ENCODE measurements around the gene PSMA5. TPM values are rescaled to one million over a fixed set of nuclear protein-coding genes. Genes with fewer than 3 reads are reported as not detected.

PSMA5 gene
- total RNA-seq, 6 donors from 2014 or later, result 15.2 to 69.5 (median 29.8) TPM

DNA sequence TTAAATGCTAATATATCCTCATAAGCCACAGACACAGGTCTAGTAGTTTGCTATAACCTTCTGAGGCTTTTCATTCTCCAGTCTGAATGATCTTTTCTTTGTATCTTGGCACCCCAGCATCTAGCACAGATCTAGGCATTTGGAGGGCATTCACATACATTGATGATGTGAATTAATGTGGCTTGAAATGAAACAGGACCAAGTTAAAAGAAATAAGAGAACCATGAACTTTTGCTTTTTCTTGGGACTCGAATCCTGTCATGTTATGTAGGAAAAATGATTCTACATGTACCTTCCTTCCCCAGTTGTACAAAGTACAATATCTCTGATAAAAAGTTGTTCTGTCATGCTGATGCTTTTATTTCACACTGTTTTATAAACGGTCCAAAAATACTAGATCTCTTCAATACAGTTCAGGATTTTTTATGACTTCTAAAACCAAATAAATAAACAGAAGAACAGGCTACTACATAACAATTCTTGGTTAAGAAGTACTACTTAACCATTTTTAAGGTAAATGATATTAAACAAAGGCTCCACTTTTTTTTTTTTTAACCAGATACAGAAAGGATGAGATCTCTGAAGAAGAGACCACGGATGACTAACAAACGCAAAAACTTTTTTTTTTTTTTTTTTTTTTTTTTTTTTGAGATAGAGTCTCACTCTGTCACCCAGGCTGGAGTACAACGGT lies 31.5 kb downstream of the PSMA5 start:
- no peaks in the 10 kb centered on the region for H3K9me3 ChIP-seq
- ATAC-seq (ENCODE audit: low FRiP score in 2 of 2), result no peak
- no peaks in the 10 kb centered on the region for H3K27me3 ChIP-seq
- H3K36me3 ChIP-seq, result no peaks in the 10 kb centered on the region
- WGBS, 2 donors, result 61 to 66% methylated on average over 5 of the region's 5 CpGs
- DNase-seq, result no peak
- peak overlapping the region; percentile 81 to 92 (median 83) for H3K27ac ChIP-seq
- H3K4me3 ChIP-seq, result peak overlapping the region in 1 of 4 donors; percentile 6
- TF ChIP-seq EP300 (IDR thresholded peaks at IDR 0.05) (no peak), POLR2A (IDR thresholded peaks at IDR 0.05) (no peak), POLR2AphosphoS5 (IDR thresholded peaks at IDR 0.05) (no peak)
- TF ChIP-seq, protein P1, sequence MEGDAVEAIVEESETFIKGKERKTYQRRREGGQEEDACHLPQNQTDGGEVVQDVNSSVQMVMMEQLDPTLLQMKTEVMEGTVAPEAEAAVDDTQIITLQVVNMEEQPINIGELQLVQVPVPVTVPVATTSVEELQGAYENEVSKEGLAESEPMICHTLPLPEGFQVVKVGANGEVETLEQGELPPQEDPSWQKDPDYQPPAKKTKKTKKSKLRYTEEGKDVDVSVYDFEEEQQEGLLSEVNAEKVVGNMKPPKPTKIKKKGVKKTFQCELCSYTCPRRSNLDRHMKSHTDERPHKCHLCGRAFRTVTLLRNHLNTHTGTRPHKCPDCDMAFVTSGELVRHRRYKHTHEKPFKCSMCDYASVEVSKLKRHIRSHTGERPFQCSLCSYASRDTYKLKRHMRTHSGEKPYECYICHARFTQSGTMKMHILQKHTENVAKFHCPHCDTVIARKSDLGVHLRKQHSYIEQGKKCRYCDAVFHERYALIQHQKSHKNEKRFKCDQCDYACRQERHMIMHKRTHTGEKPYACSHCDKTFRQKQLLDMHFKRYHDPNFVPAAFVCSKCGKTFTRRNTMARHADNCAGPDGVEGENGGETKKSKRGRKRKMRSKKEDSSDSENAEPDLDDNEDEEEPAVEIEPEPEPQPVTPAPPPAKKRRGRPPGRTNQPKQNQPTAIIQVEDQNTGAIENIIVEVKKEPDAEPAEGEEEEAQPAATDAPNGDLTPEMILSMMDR (IDR thresholded peaks at IDR 0.05), result no peak
- H3K4me1 ChIP-seq, result peaks cover 65 to 81% (median 71%) of the 10 kb centered on the region in 4 donors

DNA sequence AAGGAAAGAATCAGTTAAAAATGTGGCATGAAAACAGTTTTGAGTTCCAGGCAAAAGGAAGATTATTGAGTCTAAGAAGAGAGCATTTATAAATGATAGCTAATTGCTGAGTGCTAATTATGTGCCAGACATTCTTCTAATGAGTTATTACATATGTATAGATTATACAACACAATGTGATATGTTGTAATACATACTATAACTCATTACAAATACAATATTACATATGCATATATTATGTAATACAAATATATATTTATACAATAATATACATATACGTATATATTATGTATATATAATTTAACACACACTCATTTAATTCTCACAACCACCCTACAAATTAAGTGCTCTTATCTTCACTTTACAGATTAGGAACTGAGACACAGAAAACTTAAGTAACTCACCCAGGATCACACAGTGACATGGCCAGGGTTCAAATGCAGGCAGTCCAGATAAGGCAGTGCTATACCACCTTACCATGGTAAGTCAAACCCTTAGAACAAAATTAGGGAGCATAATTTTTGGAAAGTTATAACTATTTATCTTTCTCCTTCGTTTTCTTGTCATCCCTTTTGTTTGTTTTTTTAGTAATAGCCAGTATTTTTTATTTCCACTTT lies 32.5 kb downstream of the PSMA5 start:
- WGBS, 2 donors, result 27 to 30% methylated on average over 2 of the region's 2 CpGs
- Histone ChIP-seq H3K27me3 (no peaks in the 10 kb centered on the region), H3K27ac (peak overlapping the region; percentile 81 to 92 (median 83)), H3K9me3 (no peaks in the 10 kb centered on the region), H3K36me3 (no peaks in the 10 kb centered on the region), H3K4me1 (peaks cover 69 to 82% (median 76%) of the 10 kb centered on the region in 4 donors), H3K4me3 (peak overlapping the region in 1 of 4 donors; percentile 31)
- TF ChIP-seq, protein P1 (IDR thresholded peaks at IDR 0.05), result no peak
- TF ChIP-seq EP300 (IDR thresholded peaks at IDR 0.05), result no peak
- TF ChIP-seq POLR2AphosphoS5 (IDR thresholded peaks at IDR 0.05), result no peak
- no peak for TF ChIP-seq POLR2A (IDR thresholded peaks at IDR 0.05)
- DNase-seq, result no peak
- ATAC-seq (ENCODE audit: low FRiP score in 2 of 2), result no peak

DNA sequence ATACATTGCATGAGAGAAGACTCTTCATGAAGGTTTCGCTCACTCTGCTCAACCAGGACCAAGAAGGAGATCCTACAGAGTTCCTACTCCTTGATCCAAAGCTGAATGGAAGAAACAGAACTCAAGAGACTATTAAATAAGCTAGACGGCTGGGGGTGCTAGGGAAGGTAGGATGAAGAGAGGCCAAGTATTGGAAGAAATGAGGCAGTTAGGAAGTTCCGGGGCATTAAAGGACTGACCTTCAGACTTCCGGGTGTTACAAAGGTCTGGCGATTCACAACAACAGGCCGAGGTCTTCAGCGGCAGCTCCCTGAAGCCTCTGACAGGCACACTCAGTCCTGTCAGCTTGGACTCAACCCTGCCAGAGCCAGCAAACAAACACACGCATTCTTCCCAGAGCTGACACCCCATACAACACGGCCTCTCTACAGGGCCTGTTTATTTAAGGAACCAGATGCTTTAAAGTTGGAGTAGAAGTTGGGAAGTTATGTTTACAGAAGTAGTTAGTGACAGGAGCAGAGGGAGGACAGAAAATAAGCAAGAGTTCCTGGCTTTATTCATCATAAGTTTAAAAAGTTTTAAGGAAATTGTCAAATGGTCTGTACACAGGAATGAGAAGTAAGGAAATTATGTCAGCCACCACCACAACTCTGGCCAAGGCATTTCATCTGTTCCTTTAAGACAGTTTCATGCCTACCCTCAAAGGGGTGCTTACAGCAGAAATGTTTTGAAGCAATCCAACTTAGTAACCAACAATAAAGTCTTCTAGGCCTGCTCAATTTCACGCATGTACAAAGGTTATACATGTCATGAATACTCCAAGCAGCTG lies 33.2 kb downstream of the PSMA5 start:
- 15 to 26% methylated on average over 10 of the region's 10 CpGs for WGBS, 2 donors
- DNase-seq, result peak in 1 of 2 donors; percentile 83
- peaks cover 63 to 77% (median 72%) of the 10 kb centered on the region in 4 donors for H3K4me1 ChIP-seq
- peak overlapping the region; percentile 81 to 92 (median 83) for H3K27ac ChIP-seq
- peak overlapping the region in 3 of 4 donors; percentile 21 to 31 (median 26) for H3K4me3 ChIP-seq
- TF ChIP-seq, protein P1 (IDR thresholded peaks at IDR 0.05), result no peak
- peak in 3 of 4 donors; percentile 54 to 86 (median 80) for TF ChIP-seq EP300 (IDR thresholded peaks at IDR 0.05)
- TF ChIP-seq POLR2AphosphoS5 (IDR thresholded peaks at IDR 0.05), result peak; percentile 87 to 94
- peak in 1 of 4 donors; percentile 57 for TF ChIP-seq POLR2A (IDR thresholded peaks at IDR 0.05)
- H3K27me3 ChIP-seq, result no peaks in the 10 kb centered on the region
- H3K36me3 ChIP-seq, result no peaks in the 10 kb centered on the region
- no peaks in the 10 kb centered on the region for H3K9me3 ChIP-seq
- peak; percentile 51 to 87 for ATAC-seq (ENCODE audit: low FRiP score in 2 of 2)

DNA sequence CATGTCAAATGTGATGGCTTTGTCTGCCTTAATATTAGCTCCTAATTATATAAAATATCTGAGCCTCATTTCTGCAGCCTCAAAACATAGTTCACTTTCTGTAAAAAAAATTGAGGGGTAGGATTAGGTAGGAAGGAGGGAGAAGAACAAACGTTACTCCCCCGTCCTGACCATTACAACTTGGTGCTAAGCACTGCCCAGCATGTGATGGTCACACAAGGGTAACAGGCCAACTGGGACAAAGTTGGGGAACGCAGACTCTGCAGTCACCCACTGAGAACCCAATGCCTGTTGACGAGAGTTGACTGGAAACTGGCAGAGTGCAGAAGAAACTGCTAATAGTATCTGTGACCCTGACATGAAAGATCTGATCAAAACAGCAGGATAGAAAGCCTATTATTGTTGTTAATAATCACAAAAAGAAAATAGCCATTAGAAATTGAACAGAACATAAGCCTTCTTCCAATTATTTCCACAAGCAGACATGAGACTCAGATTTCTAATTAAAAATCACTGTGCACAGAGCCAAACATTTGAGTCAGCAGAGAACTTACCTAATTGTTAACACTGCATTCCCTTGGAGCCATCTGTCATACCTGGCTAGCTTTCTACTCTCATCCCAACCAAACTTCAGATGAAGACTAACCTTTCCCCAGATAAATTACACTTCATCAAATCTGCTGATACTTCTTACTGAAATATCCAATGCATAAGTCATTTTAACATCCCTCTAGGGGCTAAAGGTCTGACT lies 34.0 kb downstream of the PSMA5 start:
- Histone ChIP-seq H3K27ac (peak overlapping the region; percentile 81 to 92 (median 83)), H3K4me1 (peaks cover 63 to 79% (median 72%) of the 10 kb centered on the region in 4 donors), H3K36me3 (no peaks in the 10 kb centered on the region), H3K4me3 (peak overlapping the region in 3 of 4 donors; percentile 21 to 31 (median 26)), H3K27me3 (no peaks in the 10 kb centered on the region), H3K9me3 (no peaks in the 10 kb centered on the region)
- ATAC-seq (ENCODE audit: low FRiP score in 2 of 2), result peak; percentile 21 to 47
- 50 to 55% methylated on average over 4 of the region's 4 CpGs for WGBS, 2 donors
- TF ChIP-seq POLR2AphosphoS5 (IDR thresholded peaks at IDR 0.05), result peak in 1 of 2 donors; percentile 69
- TF ChIP-seq, protein P1 (IDR thresholded peaks at IDR 0.05), result no peak
- peak in 1 of 4 donors; percentile 49 for TF ChIP-seq POLR2A (IDR thresholded peaks at IDR 0.05)
- peak in 1 of 4 donors; percentile 24 for TF ChIP-seq EP300 (IDR thresholded peaks at IDR 0.05)
- peak in 1 of 2 donors; percentile 54 for DNase-seq

Data from upper lobe of left lung (tissue), 6 donors.